ENCODE measurements around the gene IFITM10.

The IFITM10 gene

DNA sequence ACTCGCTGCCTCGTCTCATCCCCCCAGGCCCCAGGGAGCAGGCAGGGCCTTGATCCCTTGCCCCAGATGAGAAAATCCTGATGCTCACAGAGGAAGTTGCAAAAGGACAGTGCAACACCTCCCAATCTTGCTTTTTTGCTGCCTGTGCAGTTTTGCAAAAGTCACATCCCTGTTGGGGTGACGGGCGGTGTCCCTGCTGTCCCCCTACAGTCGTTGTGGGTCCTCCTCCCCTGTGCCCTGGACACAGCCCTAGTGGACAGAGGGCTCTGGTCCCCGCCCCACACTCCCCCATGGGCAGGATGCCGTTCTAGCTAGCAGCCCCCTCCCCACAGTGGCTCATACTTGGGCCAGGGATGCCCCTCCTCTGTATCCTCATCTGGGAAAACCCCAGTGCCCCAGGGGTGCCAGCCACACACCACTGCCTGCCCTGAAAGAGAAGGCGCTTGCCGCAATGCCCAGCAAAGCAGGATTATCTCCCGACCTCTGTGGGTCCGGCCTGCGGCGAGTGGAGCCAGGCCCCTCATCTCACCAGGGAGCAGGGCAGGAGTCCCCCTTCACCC, 31.7 kb upstream of the IFITM10 start:
- no peak for DNase-seq (ENCODE audit: extremely low spot score)
- ChIA-PET CTCF (no interaction called here), POLR2A (no interaction called here)
- no peak for TF ChIP-seq CTCF (IDR thresholded peaks at IDR 0.05; ENCODE audit: control extremely low read depth, extremely low read depth, low read depth, missing control alignments)

- DNase-seq (ENCODE audit: extremely low spot score), result no peak
- no peak for TF ChIP-seq CTCF (IDR thresholded peaks at IDR 0.05; ENCODE audit: control extremely low read depth, extremely low read depth, low read depth, missing control alignments)
- ChIA-PET CTCF (no interaction called here), POLR2A (no interaction called here)
Observed at GRCh38 chr11:1781593-1781975, 31.2 kb upstream of the IFITM10 start.

- DNase-seq (ENCODE audit: extremely low spot score), result peak; percentile 20
- POLR2A ChIA-PET, result no interaction called here
- TF ChIP-seq CTCF (IDR thresholded peaks at IDR 0.05; ENCODE audit: control extremely low read depth, extremely low read depth, low read depth, missing control alignments), result no peak
- CTCF ChIA-PET, result no interaction called here
Observed at GRCh38 chr11:1780700-1781592, 30.6 kb upstream of the IFITM10 start.

GRCh38 chr11:1779806-1780699, 29.7 kb upstream of the IFITM10 start:
- POLR2A ChIA-PET, result no interaction called here
- no peak for DNase-seq (ENCODE audit: extremely low spot score)
- CTCF ChIA-PET, result no interaction called here
- TF ChIP-seq CTCF (IDR thresholded peaks at IDR 0.05; ENCODE audit: control extremely low read depth, extremely low read depth, low read depth, missing control alignments), result no peak

GRCh38 chr11:1779034-1779805, 28.8 kb upstream of the IFITM10 start:
- ChIA-PET CTCF (no interaction called here), POLR2A (no interaction called here)
- DNase-seq (ENCODE audit: extremely low spot score), result peak; percentile 22
- no peak for TF ChIP-seq CTCF (IDR thresholded peaks at IDR 0.05; ENCODE audit: control extremely low read depth, extremely low read depth, low read depth, missing control alignments)

Data from GM10248 (cell line).